Thyroid gland (tissue), 4 donors: ENCODE measurements around the gene CD22. TPM values are rescaled to one million over a fixed set of nuclear protein-coding genes. Genes with fewer than 3 reads are reported as not detected.

ENCODE experiments used
- DNase-seq, 2 donors: peaks; one replicate each; pipeline ENCODE4 v3.0.0-alpha.2; 2019
- H3K27ac ChIP-seq, 3 donors: fragments of 200-600 bp; sonication (generic); 1 replicate in 2 of 3; 2 replicates in 1 of 3; pipeline ENCODE4 v1.5.1; 2016 to 2019; ENCODE audit warnings: mild to moderate bottlenecking in 1 of 3, moderate library complexity in 1 of 3
- H3K27me3 ChIP-seq: fragments of 200-600 bp; sonication (generic); one replicate; pipeline ENCODE4 v1.5.1; 2019
- H3K36me3 ChIP-seq, 2 donors: fragments of 200-600 bp; sonication (generic); one replicate each; pipeline ENCODE4 v1.5.1; 2016 to 2019
- H3K4me1 ChIP-seq, 2 donors: fragments of 200-600 bp; sonication (generic); one replicate each; pipeline ENCODE4 v1.5.1; 2017 to 2019
- H3K4me3 ChIP-seq, 3 donors: fragments of 200-600 bp; sonication (generic); replicated peaks in 1 of 3; 1 replicate in 2 of 3; 2 replicates in 1 of 3; pipeline ENCODE4 v1.5.1; 2016; ENCODE audit warnings: mild to moderate bottlenecking in 1 of 3
- H3K9me3 ChIP-seq: fragments of 200-600 bp; sonication (generic); one replicate; pipeline ENCODE4 v1.5.1; 2017
- CTCF ChIP-seq, 6 experiments: fragments of 200-600 bp in 3 of 6; fragments of 450-650 bp in 3 of 6; sonication (generic) in 3 of 6; IDR thresholded peaks; one replicate each; pipeline ENCODE4 v1.5.1; 2016 to 2019; ENCODE audit warnings: antibody characterized with exemption in 6 of 6, mild to moderate bottlenecking in 2 of 6, inconsistent platforms in 1 of 6, moderate library complexity in 1 of 6
- POLR2A ChIP-seq, 2 donors: fragments of 450-650 bp; IDR thresholded peaks; one replicate each; pipeline ENCODE4 v1.6.1; 2017; ENCODE audit warnings: antibody characterized with exemption in 2 of 2, mild to moderate bottlenecking in 2 of 2, moderate library complexity in 1 of 2
- WGBS, 2 donors: methylation state at CpG; one replicate each; pipeline ENCODE4 v1.1.5; 2017; 5-methylcytosine and 5-hydroxymethylcytosine counted together
- intact Hi-C: fragments of 100-400 bp; cut with DNase I; formaldehyde crosslinking; loops from one replicate; pipeline ENCODE4 v1.15.1; 2023
- total RNA-seq, 4 donors: library from RNA; depleted of rRNA; stranded (reverse); fragments of >200 nt; gene quantifications; one replicate each; pipeline ENCODE4 v1.2.3, GENCODE V29; 2016

Gene CD22
- total RNA-seq, 4 donors from 2014 or later = 0.68 to 18.4 (median 2.0) TPM

GRCh38 chr19:35342430-35342829 is 13.4 kb downstream of the CD22 start:
- no peaks in the 10 kb centered on the region for H3K4me1 ChIP-seq
- TF ChIP-seq CTCF (IDR thresholded peaks at IDR 0.05) (no peak), POLR2A (IDR thresholded peaks at IDR 0.05) (no peak)
- DNase-seq = no peak
- H3K4me3 ChIP-seq = no peak overlapping the region
- H3K9me3 ChIP-seq = no peaks in the 10 kb centered on the region
- intact Hi-C loops = no loop called here
- H3K27me3 ChIP-seq = no peaks in the 10 kb centered on the region
- WGBS, 2 donors = 72 to 85% methylated on average over 5 of the region's 5 CpGs
- H3K27ac ChIP-seq = no peak overlapping the region
- H3K36me3 ChIP-seq = no peaks in the 10 kb centered on the region

- DNase-seq = no peak
- no peaks in the 10 kb centered on the region for H3K36me3 ChIP-seq
- H3K27me3 ChIP-seq = no peaks in the 10 kb centered on the region
- intact Hi-C loops = loop anchor here (5.0 kb wide), 1 partner anchor 67 kb away; no protein-coding TSS in a partner anchor
- no peaks in the 10 kb centered on the region for H3K4me1 ChIP-seq
- no peaks in the 10 kb centered on the region for H3K9me3 ChIP-seq
- 86 to 91% methylated on average over 8 to 15 of the region's 17 CpGs for WGBS, 2 donors
- TF ChIP-seq POLR2A (IDR thresholded peaks at IDR 0.05) = no peak
- TF ChIP-seq CTCF (IDR thresholded peaks at IDR 0.05) = no peak
- no peak overlapping the region for H3K4me3 ChIP-seq
- H3K27ac ChIP-seq = no peak overlapping the region
These were observed 15.6 kb downstream of the CD22 start for GRCh38 chr19:35344511-35345031.

GRCh38 chr19:35345671-35346111 is 16.7 kb downstream of the CD22 start:
- no peak for TF ChIP-seq POLR2A (IDR thresholded peaks at IDR 0.05)
- TF ChIP-seq CTCF (IDR thresholded peaks at IDR 0.05) = no peak
- no peaks in the 10 kb centered on the region for H3K4me1 ChIP-seq
- H3K36me3 ChIP-seq = no peaks in the 10 kb centered on the region
- no peak overlapping the region for H3K4me3 ChIP-seq
- no peak for DNase-seq
- intact Hi-C loops = loop anchor here (5.0 kb wide), 1 partner anchor 68 kb away; no protein-coding TSS in a partner anchor
- H3K27me3 ChIP-seq = no peaks in the 10 kb centered on the region
- WGBS, 2 donors = 86 to 88% methylated on average over 11 of the region's 11 CpGs
- no peaks in the 10 kb centered on the region for H3K9me3 ChIP-seq
- H3K27ac ChIP-seq = no peak overlapping the region

- DNase-seq = no peak
- no peak for TF ChIP-seq CTCF (IDR thresholded peaks at IDR 0.05)
- no peak for TF ChIP-seq POLR2A (IDR thresholded peaks at IDR 0.05)
- no peaks in the 10 kb centered on the region for H3K4me1 ChIP-seq
- WGBS, 2 donors = 72 to 81% methylated on average over 26 to 28 of the region's 28 CpGs
- intact Hi-C loops = loop anchor here (5.0 kb wide), 1 partner anchor 69 kb away; no protein-coding TSS in a partner anchor
- no peak overlapping the region for H3K27ac ChIP-seq
- H3K9me3 ChIP-seq = no peaks in the 10 kb centered on the region
- no peaks in the 10 kb centered on the region for H3K27me3 ChIP-seq
- no peaks in the 10 kb centered on the region for H3K36me3 ChIP-seq
- no peak overlapping the region for H3K4me3 ChIP-seq
These were observed 17.4 kb downstream of the CD22 start for GRCh38 chr19:35346193-35347052.
